Activated naive CD4-positive, alpha-beta T cell treated with anti-CD3 and anti-CD28 coated beads, Interleukin-2, amount 50 U/mL, for 72 hours (primary cell): ENCODE data around the gene LYPD8. TPM values are rescaled to one million over a fixed set of nuclear protein-coding genes. Genes with fewer than 3 reads are reported as not detected.

Experiments
- ATAC-seq, 2 donors: fragments of 150-1000 bp; cut with Tn5 transposase; 2 replicates each; pipeline ENCODE4 v1.10.0; 2021; ENCODE audit warnings: mild to moderate bottlenecking in 2 of 2, moderate library complexity in 2 of 2
- DNase-seq, 2 donors: peaks; one replicate each; pipeline ENCODE4 v3.0.0; 2021 to 2022; ENCODE audit warnings: low spot score in 2 of 2
- H3K27ac Mint-ChIP-seq, 2 donors: one replicate each; pipeline ENCODE4 v1.8.0; 2022; ENCODE audit warnings: mild to moderate bottlenecking in 2 of 2, mixed read lengths in 2 of 2
- H3K36me3 Mint-ChIP-seq, 2 donors: one replicate each; pipeline ENCODE4 v1.8.0; 2022; ENCODE audit warnings: mixed read lengths in 2 of 2
- H3K9me3 Mint-ChIP-seq, 2 donors: one replicate each; pipeline ENCODE4 v1.8.0; 2022; ENCODE audit warnings: mixed read lengths in 2 of 2
- total RNA-seq, 2 donors: library from RNA; stranded (reverse); gene quantifications; one replicate each; pipeline ENCODE4 v1.2.3, GENCODE V29; 2022

The LYPD8 gene
- total RNA-seq, 2 donors from 2014 or later = not detected

DNA sequence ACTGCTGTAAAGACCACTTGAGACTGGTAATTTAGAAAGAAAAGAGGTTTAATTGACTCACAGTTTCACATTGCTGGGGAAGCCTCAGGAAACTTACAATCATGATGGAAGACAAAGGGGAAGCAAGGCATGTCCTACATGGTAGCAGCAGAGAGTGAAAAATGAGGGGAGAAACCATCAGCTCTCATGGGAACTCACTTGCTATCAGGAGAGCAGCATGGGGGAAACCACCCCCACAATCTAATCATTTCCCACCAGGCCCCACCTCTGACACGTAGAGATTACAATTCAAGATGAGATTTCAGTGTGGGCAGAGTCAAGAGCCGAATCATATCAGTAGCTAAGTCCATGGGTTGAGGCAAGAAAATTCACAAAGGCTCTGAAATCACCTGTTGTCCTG is 23.8 kb upstream of the LYPD8 start:
- Mint-ChIP-seq H3K27ac (no peak overlapping the region), H3K36me3 (peaks cover 6 to 20% of the 10 kb centered on the region in 2 donors), H3K9me3 (peaks cover 16 to 18% of the 10 kb centered on the region in 2 donors)
- ATAC-seq = peak; percentile 74 to 84
- no peak for DNase-seq

DNA sequence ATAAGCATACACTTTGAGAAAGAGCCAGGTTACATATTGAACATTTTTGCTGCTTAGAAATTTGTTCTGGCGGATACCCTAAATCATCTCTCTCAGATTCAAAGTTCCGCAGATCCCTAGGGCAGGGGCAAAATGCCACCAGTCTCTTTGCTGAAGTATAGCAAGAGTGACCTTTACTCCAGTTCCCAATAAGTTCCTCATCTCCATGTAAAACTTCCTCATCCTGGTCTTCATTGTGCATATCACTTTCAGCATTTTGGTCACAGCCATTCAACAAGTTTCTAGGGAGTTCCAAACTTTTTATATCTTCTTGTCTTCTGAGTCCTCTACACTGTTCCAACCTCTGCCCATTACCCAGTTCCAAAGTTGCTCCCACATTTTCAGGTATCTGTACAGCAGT is 23.3 kb upstream of the LYPD8 start:
- peaks cover 16 to 18% of the 10 kb centered on the region in 2 donors for H3K9me3 Mint-ChIP-seq
- H3K36me3 Mint-ChIP-seq = peaks cover 6 to 20% of the 10 kb centered on the region in 2 donors
- ATAC-seq = no peak
- H3K27ac Mint-ChIP-seq = no peak overlapping the region
- DNase-seq = no peak

DNA sequence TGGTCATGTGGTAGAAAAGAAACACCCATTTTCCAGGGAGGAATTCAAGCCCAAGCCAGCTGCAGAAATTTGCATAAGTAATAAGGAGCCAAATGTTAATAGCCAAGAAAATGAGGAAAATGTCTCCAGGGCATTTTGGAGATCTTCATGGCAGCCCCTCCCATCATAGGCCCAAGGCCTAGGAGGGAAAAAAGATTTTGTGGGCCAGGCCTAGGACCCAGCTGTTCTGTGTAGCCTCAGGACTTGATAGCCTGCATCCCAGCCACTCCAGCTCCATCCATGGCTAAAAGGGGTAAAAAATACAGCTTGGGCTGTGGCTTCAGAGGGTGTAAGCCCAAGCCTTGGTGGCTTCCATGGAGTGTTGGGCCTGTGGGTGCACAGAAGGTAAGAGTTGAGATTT is 21.4 kb upstream of the LYPD8 start:
- peaks cover 6 to 20% of the 10 kb centered on the region in 2 donors for H3K36me3 Mint-ChIP-seq
- no peak overlapping the region for H3K27ac Mint-ChIP-seq
- DNase-seq (no peak), ATAC-seq (no peak)
- peaks cover 16 to 18% of the 10 kb centered on the region in 2 donors for H3K9me3 Mint-ChIP-seq

- Mint-ChIP-seq H3K9me3 (peaks cover 9 to 18% of the 10 kb centered on the region in 2 donors), H3K36me3 (peaks cover 6 to 10% of the 10 kb centered on the region in 2 donors), H3K27ac (no peak overlapping the region)
- DNase-seq (no peak), ATAC-seq (no peak)
Observed at GRCh38 chr1:248775441-248775840, 19.9 kb upstream of the LYPD8 start.

DNA sequence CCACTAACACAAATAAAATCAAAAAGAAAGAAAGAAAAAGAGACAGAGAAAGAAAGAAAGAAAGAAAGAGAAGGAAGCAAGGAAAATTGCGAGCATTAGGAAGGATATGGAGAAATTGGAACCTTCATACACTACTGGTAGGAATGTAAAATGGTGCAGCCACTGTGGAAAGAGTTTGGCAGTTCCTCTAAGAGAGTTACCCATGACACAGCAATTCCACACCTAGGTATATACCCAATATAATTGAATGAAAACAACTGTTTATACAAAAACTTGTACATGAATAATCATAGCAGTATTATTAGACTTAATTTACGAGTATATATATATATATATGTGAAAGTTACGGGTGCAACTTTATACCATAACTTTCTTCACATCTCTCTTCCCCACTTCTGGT is 4.1 kb upstream of the LYPD8 start:
- DNase-seq (no peak), ATAC-seq (no peak)
- Mint-ChIP-seq H3K27ac (no peak overlapping the region), H3K36me3 (peaks cover 7 to 19% of the 10 kb centered on the region in 2 donors), H3K9me3 (peaks cover 4 to 8% of the 10 kb centered on the region in 2 donors)

GRCh38 chr1:248758352-248758751 is 2.8 kb upstream of the LYPD8 start:
- H3K27ac Mint-ChIP-seq = no peak overlapping the region
- no peak for ATAC-seq
- no peak for DNase-seq
- H3K36me3 Mint-ChIP-seq = peaks cover 7 to 19% of the 10 kb centered on the region in 2 donors
- peaks cover under 1 to 8% of the 10 kb centered on the region in 2 donors for H3K9me3 Mint-ChIP-seq

- H3K27ac Mint-ChIP-seq = no peak overlapping the region
- no peak for DNase-seq
- H3K36me3 Mint-ChIP-seq = peaks cover 7 to 15% of the 10 kb centered on the region in 2 donors
- peaks cover 0 to 6% of the 10 kb centered on the region in 2 donors for H3K9me3 Mint-ChIP-seq
- ATAC-seq = no peak
Observed at GRCh38 chr1:248757784-248758195, 2.2 kb upstream of the LYPD8 start.

DNA sequence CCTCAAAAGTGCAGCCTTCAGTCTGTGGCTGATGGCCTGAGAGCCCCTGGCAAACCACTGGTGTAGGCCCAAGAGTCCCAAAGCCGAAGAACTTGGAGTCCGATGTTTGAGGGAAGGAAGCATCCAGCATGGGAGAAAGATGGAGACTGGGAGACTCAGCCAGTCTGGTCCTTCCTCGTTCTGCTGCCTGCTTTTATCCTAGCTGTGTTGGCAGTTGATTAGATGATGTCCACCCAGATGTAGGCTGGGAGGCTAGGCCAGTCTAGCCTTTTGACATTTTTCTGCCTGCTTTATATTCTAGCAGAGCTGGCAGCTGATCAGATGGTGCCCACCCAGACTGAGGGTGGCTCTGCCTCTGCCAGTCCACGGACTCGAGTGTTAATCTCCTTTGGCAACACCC is 1.1 kb upstream of the LYPD8 start:
- ATAC-seq (no peak), DNase-seq (no peak)
- H3K9me3 Mint-ChIP-seq = peaks cover 0 to 4% of the 10 kb centered on the region in 2 donors

DNA sequence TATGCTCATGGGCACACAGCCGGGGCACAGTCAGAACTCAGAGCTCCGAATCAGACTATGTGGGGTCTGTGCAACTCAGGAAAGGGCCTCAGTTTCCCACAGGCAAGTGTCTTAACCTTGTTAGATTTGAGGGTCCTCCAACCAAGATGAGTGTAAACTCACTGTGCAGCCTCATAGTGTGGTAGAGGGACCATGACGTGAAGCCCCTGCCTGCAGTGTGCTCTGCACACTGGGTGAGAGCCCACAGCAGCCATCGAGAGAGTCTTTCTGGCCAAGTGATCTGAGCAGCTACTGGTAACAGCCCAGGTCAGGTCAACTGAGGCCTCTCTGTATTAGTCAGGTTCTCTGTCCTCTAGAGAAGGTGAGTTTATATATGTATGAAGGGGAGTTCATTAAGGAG is 592 bp upstream of the LYPD8 start:
- Mint-ChIP-seq H3K36me3 (peaks cover 2 to 7% of the 10 kb centered on the region in 2 donors), H3K9me3 (no peaks in the 10 kb centered on the region), H3K27ac (no peak overlapping the region)
- ATAC-seq (no peak), DNase-seq (no peak)

More for the DNA sequence above, 1.1 kb upstream of the LYPD8 start:
- Mint-ChIP-seq H3K36me3 (peaks cover 7 to 12% of the 10 kb centered on the region in 2 donors), H3K27ac (no peak overlapping the region)

DNA sequence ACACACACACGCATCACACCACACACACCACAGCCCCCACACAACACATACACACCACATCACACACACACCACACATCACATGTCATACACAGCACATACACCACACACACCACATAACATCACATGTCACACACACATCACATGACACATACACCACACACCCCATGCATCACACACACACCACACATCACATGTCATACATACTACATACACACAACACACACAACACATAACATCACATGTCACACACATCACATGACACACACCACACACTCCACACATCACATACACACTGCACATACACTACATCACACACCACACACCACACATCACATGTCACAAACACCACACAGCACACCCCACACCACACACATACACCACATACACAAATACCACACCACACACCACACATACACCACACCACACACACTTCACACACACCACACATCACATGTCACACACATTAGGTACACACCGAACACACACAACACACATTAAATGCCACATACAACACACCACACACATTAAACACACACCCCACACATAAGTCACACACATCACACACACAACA is 1.8 kb downstream of the LYPD8 start:
- DNase-seq (no peak), ATAC-seq (peak in 1 of 2 donors; percentile 25)
- no peaks in the 10 kb centered on the region for H3K36me3 Mint-ChIP-seq
- no peaks in the 10 kb centered on the region for H3K9me3 Mint-ChIP-seq
- H3K27ac Mint-ChIP-seq = no peak overlapping the region

GRCh38 chr1:248753029-248753594 is 2.4 kb downstream of the LYPD8 start:
- Mint-ChIP-seq H3K9me3 (no peaks in the 10 kb centered on the region), H3K27ac (no peak overlapping the region), H3K36me3 (no peaks in the 10 kb centered on the region)
- ATAC-seq = no peak
- no peak for DNase-seq

- H3K27ac Mint-ChIP-seq = peak overlapping the region in 1 of 2 donors; percentile 51
- H3K36me3 Mint-ChIP-seq = no peaks in the 10 kb centered on the region
- DNase-seq (no peak), ATAC-seq (peak; percentile 10 to 66)
- H3K9me3 Mint-ChIP-seq = no peaks in the 10 kb centered on the region
Observed at GRCh38 chr1:248752161-248753028, 3.2 kb downstream of the LYPD8 start.

DNA sequence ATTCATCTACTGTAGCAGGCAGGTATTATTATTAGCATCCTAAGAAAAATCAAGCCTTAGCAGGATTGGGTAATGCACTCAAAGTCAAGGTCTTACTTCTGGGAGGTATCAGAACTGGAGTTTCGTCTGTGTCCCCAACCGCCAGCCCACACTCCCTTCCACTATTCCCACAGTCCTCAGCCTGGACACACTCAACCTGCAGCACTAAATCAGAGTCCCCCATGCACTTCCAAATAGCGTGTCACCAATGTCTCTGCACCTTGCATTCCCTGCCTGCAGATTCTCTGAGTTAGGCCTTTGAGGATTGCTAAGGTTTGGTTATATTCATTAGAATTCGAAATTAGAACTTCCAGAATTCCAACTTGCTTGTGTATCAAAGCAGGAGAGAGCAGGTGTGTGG is 3.9 kb downstream of the LYPD8 start:
- peak in 1 of 2 donors; percentile 53 for ATAC-seq
- DNase-seq = no peak
- H3K36me3 Mint-ChIP-seq = no peaks in the 10 kb centered on the region
- peak overlapping the region; percentile 30 to 51 for H3K27ac Mint-ChIP-seq
- no peaks in the 10 kb centered on the region for H3K9me3 Mint-ChIP-seq

GRCh38 chr1:248751142-248751541 is 4.4 kb downstream of the LYPD8 start:
- Mint-ChIP-seq H3K36me3 (no peaks in the 10 kb centered on the region), H3K27ac (no peak overlapping the region), H3K9me3 (no peaks in the 10 kb centered on the region)
- DNase-seq (no peak), ATAC-seq (peak in 1 of 2 donors; percentile 16)

DNA sequence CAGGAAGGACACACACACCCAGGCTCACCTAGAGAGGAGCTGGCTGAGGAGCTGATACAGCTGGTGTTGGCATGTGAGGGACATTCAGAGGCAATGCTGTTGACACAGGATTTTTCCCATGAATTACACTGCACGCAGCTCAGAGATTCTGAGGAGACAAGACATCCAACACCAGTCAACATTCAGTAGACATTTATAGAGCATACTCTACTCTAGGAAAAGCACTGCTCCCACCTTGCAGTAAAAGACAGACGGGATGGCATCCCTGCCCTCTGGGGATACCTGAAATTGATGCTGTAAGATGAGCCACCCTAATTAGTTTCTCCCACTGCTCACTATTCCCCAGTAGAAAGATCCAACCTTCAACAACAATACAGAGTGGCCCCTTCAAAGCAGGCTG is 5.1 kb downstream of the LYPD8 start:
- Mint-ChIP-seq H3K36me3 (no peaks in the 10 kb centered on the region), H3K9me3 (no peaks in the 10 kb centered on the region), H3K27ac (no peak overlapping the region)
- DNase-seq (no peak), ATAC-seq (no peak)

GRCh38 chr1:248748211-248748610 is 7.3 kb downstream of the LYPD8 start:
- no peak overlapping the region for H3K27ac Mint-ChIP-seq
- ATAC-seq (no peak), DNase-seq (no peak)
- no peaks in the 10 kb centered on the region for H3K9me3 Mint-ChIP-seq
- H3K36me3 Mint-ChIP-seq = no peaks in the 10 kb centered on the region

- ATAC-seq (no peak), DNase-seq (no peak)
- H3K36me3 Mint-ChIP-seq = no peaks in the 10 kb centered on the region
- H3K9me3 Mint-ChIP-seq = no peaks in the 10 kb centered on the region
- no peak overlapping the region for H3K27ac Mint-ChIP-seq
Observed at GRCh38 chr1:248740876-248741275, 14.7 kb downstream of the LYPD8 start.
